SU-DHL-6 (cell line): Measurements from ENCODE around the gene WNT7A.

Experiments used
- H2AFZ ChIP-seq: fragments of 200-600 bp; sonication (generic); 2 replicates; pipeline ENCODE4 v1.6.1; 2014; ENCODE audit warnings: low read depth, mild to moderate bottlenecking, moderate library complexity, mixed read lengths, antibody characterized with exemption, low read length; ENCODE audit not compliant: severe bottlenecking
- H3F3A ChIP-seq: fragments of 200-600 bp; shearing (Covaris generic); 2 replicates; pipeline ENCODE4 v1.6.0; 2016; ENCODE audit warnings: antibody characterized with exemption, mild to moderate bottlenecking; ENCODE audit not compliant: insufficient read depth
- H3K27ac ChIP-seq: fragments of 200-600 bp; sonication (generic); 2 replicates; pipeline ENCODE4 v1.5.1; 2016; ENCODE audit warnings: low read depth, mild to moderate bottlenecking, low read length, moderate library complexity, mixed read lengths
- H3K27me3 ChIP-seq: fragments of 200-600 bp; sonication (generic), shearing (Covaris generic); 2 replicates; pipeline ENCODE4 v1.6.0; 2014; ENCODE audit warnings: mild to moderate bottlenecking, low read length
- H3K36me3 ChIP-seq: fragments of 200-600 bp; sonication (generic); 2 replicates; pipeline ENCODE4 v1.6.1; 2014; ENCODE audit warnings: mild to moderate bottlenecking, low read length, mixed read lengths
- H3K4me2 ChIP-seq: fragments of 300-600, 200-600 bp; shearing (Covaris generic), sonication (generic); 2 replicates; pipeline ENCODE4 v1.6.0; 2014; ENCODE audit warnings: low read length, low read depth, mild to moderate bottlenecking; ENCODE audit not compliant: poor library complexity, severe bottlenecking
- H3K4me3 ChIP-seq: fragments of 200-600 bp; sonication (generic); 2 replicates; pipeline ENCODE4 v1.5.1; 2014; ENCODE audit warnings: antibody characterized with exemption, low read length, mild to moderate bottlenecking, mixed read lengths; ENCODE audit not compliant: insufficient read depth, poor library complexity, severe bottlenecking
- H3K79me2 ChIP-seq: fragments of 200-600 bp; sonication (generic); 2 replicates; pipeline ENCODE4 v1.6.1; 2014; ENCODE audit warnings: mild to moderate bottlenecking, low read length, moderate library complexity; ENCODE audit not compliant: insufficient read depth
- H3K9ac ChIP-seq: fragments of 200-600 bp; sonication (generic); 2 replicates; pipeline ENCODE4 v1.7.0; 2014; ENCODE audit warnings: mild to moderate bottlenecking, low read length
- H3K9me2 ChIP-seq: fragments of 200-600 bp; sonication (generic); replicated peaks from 2 replicates; pipeline ENCODE4 v1.6.1; 2014; ENCODE audit warnings: low read length; ENCODE audit not compliant: insufficient read depth
- H3K9me3 ChIP-seq: fragments of 200-600 bp; sonication (generic); 2 replicates; pipeline ENCODE4 v1.6.1; 2014; ENCODE audit warnings: low read length, mixed read lengths; ENCODE audit not compliant: insufficient read depth
- H4K20me1 ChIP-seq: fragments of 200-600 bp; sonication (generic); 2 replicates; pipeline ENCODE4 v1.6.1; 2014; ENCODE audit warnings: low read depth, mild to moderate bottlenecking, antibody characterized with exemption, low read length, moderate library complexity, mixed read lengths
- CTCF ChIP-seq: fragments of 200-600 bp; sonication (generic); IDR thresholded peaks from one replicate; pipeline ENCODE4 v1.5.1; 2017; ENCODE audit warnings: antibody characterized with exemption, mild to moderate bottlenecking, low read length, moderate library complexity; ENCODE audit not compliant: insufficient read depth, poor library complexity, severe bottlenecking
- EZH2phosphoT487 ChIP-seq: fragments of 200-600 bp; sonication (generic), shearing (Covaris generic); conservative IDR thresholded peaks from 2 replicates; pipeline ENCODE4 v1.6.1; 2018; ENCODE audit warnings: mild to moderate bottlenecking, antibody characterized with exemption, low read length, moderate library complexity, mixed read lengths

WNT7A gene

GRCh38 chr3:13781417-13781816, 98.5 kb downstream of the WNT7A start:
- Histone ChIP-seq H3K4me2 (no peak overlapping the region), H3K9me3 (no peaks in the 10 kb centered on the region)
- no peak for TF ChIP-seq EZH2phosphoT487
- TF ChIP-seq CTCF, result no peak

GRCh38 chr3:13780432-13781176, 99.3 kb downstream of the WNT7A start:
- H3K9ac ChIP-seq, result no peak overlapping the region
- H3F3A ChIP-seq, result no peaks in the 10 kb centered on the region
- TF ChIP-seq CTCF (no peak), EZH2phosphoT487 (no peak)
- no peaks in the 10 kb centered on the region for H3K36me3 ChIP-seq
- H3K4me2 ChIP-seq, result no peak overlapping the region
- no peaks in the 10 kb centered on the region for H3K9me3 ChIP-seq
- H3K27ac ChIP-seq, result no peak overlapping the region
- no peak overlapping the region for H3K4me3 ChIP-seq
- H2AFZ ChIP-seq, result no peak overlapping the region
- H3K9me2 ChIP-seq, result no peaks in the 10 kb centered on the region
- H3K27me3 ChIP-seq, result no peaks in the 10 kb centered on the region
- no peaks in the 10 kb centered on the region for H3K79me2 ChIP-seq
- H4K20me1 ChIP-seq, result no peaks in the 10 kb centered on the region

More at GRCh38 chr3:13781417-13781816, 98.5 kb downstream of the WNT7A start:
- no peaks in the 10 kb centered on the region for H3F3A ChIP-seq
- no peaks in the 10 kb centered on the region for H3K36me3 ChIP-seq
- no peak overlapping the region for H3K9ac ChIP-seq
- H3K27me3 ChIP-seq, result no peaks in the 10 kb centered on the region
- H2AFZ ChIP-seq, result no peak overlapping the region
- H3K27ac ChIP-seq, result no peak overlapping the region
- no peaks in the 10 kb centered on the region for H4K20me1 ChIP-seq
- H3K4me3 ChIP-seq, result no peak overlapping the region
- H3K79me2 ChIP-seq, result no peaks in the 10 kb centered on the region
- no peaks in the 10 kb centered on the region for H3K9me2 ChIP-seq

- Histone ChIP-seq H4K20me1 (no peaks in the 10 kb centered on the region), H3K27me3 (no peaks in the 10 kb centered on the region), H3K9me3 (no peaks in the 10 kb centered on the region), H3K27ac (no peak overlapping the region), H2AFZ (no peak overlapping the region), H3K9me2 (no peaks in the 10 kb centered on the region), H3K4me2 (no peak overlapping the region), H3F3A (no peaks in the 10 kb centered on the region), H3K79me2 (no peaks in the 10 kb centered on the region), H3K4me3 (no peak overlapping the region), H3K36me3 (no peaks in the 10 kb centered on the region), H3K9ac (no peak overlapping the region)
- no peak for TF ChIP-seq EZH2phosphoT487
Measured at GRCh38 chr3:13776253-13777050, 103.4 kb downstream of the WNT7A start.
